NCI-H2081 (cell line): Measurements from ENCODE around the gene JAK3.

Experiments
- DNase-seq, 2 experiments: peaks; one replicate each; lab custom pipeline; 2025; lab: John Stamatoyannopoulos, UW

JAK3 gene

DNA sequence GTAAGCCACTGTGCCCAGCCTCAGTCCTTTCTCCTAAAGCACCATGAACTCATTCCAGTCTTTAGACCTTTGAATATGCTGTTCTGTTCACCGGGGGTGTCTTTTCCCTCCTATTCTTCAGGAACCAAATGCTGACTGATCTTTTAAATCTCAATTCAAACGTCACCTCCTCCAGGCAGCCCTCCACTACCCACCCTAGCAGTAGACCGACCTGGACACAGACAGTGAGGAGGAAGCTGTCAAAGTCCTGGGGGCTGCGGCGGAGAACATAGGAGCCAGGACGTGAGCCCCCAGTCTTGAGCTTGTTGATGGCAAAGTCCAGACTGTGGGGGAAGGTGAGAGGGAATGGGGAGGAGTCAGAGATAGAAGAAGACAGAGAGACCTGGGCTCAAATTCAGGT lies 7.8 kb downstream of the JAK3 start:
- no peak for DNase-seq

DNA sequence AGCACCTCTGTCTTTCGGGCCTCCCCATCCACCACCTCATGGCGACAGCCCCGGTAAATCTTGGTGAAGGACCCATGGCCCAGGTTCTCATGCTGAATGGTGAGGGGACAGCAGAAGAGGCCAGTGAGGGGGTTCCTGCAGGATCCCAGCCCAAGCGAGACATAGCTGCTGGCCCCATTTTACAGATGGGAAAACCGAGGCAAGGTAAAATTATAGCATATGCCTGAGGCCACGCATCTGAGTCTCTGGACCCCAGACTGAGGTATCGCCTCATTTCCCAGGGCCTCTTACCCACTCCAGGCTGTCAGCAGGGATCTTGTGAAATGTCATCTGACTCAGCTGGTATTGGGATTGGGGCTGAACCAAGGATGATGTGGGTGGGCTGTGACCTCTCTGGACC lies 9.8 kb downstream of the JAK3 start:
- no peak for DNase-seq

DNA sequence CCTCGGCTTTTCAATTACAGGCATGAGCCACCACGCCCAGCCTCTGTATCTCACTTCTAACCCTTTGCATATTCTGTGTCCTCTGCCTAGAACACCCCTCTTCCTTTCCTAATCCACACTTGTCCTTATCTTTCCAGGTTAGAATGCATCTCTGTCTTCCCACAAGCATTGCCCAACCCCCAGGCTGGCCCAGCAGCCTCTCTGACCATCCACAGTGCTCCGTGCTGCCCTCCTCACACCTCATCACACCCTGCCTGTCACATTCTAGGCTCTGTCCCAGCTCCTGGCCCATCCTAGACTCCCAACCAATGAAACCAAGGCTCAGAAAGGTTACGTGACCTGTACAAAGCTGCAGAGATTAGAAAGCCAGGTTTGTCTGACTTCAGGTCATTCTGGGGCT lies 11.3 kb downstream of the JAK3 start:
- no peak for DNase-seq

DNA sequence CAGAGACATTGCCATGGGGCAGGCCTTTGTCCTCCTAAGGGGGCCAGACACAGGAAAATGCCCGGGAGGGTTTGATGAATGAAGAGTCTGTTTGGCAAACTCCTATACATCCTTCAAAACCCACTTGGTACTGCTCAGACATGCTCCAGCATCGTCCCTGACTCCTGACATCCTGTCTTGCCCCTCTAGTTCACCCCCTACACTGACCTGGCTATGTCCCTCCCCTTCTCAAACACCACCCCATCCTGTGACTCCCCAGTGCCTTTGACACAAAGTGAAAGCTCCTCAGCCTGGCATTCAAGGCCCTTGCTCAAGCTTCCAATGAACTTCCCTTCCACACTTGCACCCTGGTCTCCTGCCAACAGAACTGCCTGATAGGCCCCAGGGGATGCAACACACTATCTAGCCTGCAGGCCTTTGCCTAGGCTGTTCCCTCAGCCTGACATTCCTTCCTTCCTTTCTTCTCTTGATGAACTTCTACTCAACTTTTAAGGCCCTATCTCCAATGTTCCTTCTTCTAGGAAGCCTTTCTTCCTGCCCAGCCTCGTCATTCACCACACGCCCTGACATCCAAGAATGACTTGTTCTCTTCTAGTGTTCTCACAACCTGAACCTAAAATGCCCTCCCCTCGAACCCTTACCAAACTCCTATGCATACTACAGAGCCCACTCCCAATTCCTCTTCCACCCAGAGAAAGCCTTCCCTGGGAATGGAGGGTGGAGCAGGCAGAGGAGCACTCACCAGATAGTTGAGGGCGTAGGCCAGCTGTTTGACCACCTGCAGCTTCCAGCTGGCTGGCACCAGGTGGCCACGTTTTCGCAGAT lies 12.4 kb downstream of the JAK3 start:
- no peak for DNase-seq

DNA sequence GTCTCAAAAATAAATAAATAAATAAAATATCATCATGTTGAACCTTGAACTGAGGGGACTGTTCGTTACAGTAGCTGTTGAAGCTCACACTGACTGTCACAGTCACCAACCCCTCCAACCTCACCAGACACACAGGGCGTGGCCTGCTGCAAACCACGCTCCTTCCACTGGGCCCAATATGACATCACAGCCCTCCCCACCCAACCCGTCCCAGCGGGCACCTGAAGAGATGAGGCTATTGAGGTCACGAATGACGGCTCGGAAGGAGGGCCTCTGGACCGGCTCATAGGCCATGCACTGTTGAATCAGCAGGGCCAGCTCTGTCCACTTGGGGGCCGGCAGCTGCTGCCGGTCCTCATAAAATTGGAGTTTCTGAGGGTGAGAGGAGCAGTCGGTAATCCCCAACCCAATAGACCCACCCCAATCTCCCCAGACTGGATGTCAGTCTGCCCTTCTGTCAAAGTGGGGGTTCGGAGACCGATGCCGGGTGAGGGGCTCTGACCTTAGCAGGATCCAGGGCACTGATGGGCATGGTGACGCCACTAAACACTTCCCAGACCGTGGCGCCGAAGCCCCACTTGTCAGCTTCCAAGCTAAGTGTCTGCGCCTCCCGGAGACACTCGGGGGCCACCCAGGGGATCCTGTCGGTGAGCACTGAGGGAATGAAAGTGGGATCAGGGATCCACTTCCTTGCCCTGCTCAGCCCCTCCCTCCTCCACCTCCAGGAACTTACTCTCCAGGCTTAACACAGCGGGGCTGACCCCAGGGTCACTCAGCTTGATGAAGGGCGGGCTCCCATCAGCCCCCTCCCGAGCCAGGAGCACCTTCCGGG lies 13.2 kb downstream of the JAK3 start:
- DNase-seq = no peak

DNA sequence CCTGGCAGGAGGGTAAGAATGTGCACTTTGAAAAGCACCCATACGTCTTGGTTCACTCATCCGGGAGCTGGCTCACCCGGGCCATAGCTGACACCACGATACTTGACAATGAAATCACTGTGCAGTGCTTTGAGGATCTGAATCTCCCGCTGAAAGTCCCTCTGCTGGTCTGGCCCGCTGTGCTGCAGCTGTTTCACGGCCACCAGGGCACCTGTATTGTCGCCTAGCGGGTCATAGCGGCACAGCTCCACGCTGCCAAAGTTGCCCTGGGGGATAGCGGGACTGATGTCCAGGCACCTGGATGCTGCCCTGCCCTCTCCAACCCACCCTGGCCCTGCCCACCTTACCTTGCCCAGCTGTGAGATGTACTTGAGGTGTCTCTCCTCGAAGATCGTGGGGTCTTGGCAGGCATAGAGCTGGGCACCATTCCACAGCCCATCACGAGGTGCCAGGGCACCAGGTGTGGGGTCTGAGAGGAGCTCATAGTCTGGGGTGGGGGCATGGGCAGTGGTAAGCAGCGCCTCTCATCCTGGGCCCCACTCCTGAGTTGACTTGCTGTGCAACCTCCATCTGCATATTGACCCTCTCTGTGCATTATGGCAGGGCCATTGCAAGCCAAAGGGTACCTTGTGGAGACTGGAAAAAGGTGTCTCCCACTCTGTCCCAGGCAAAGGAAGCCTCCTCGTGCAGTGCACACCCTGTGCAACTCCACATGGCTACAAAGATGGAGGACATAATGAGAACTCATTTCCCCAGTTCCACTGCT lies 15.2 kb downstream of the JAK3 start:
- no peak for DNase-seq

DNA sequence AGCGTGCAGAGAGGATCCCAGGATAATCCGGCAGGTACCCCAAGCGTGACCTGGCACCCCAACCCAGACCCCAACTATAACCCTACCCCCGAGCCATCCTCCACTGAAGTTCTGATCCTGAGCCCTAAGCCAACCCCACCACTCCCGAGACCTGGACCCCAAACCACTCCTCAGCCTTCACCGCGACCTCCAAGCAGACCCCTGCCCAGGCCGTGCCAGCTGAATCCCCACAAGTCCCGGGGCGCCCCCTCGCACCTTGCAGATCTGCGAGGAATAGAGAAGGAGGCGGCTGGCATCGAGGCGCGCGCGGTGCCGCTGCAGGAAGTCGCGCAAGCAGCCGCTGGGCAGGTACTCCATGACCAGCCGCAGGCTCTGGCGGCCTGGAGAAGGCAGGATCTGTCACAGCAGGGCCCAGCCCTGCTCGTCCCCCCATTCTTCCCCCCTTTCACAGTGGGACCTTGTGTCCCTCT lies 16.3 kb downstream of the JAK3 start:
- DNase-seq = no peak

DNA sequence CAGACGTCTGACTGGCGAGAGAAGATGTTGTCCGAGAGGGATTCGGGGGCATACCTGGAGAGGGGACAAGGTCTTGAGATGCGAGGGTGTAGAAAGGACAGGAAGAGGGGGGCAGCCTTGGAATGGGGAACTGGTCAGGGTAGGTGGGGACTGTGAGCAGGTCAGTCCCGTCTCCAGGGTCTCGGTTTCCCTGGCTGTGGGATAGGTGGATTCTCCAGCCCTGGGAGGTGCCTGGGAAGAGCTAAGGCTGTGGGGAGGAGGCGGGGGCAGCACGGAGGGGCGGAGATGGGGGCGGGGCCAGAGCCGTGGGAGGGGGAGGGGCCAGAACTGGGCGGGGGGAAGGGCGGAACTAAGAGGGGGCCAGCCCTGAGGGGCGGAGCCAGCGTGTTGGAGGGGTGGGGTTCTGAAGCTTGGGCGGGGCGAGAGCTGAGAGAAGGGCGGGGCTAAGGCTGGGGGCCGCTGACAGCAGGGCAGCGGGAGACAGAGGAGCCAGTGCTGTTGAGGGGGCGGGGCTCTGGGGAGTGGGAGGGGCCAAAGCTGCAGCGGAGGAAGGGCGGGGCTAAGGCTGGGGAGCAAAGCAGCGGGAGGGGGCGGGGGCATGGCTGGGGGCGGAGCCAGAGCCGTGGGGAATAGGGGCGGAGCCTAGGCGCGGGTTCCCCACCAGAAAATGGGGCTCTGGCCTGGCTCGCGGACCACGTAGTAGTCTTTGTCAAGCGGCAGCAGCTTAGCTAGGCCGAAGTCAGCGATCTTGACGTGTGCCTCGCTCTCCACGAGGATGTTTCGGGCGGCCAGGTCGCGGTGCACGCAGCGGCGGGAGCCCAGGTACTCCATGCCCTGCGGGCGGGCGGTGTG lies 17.0 kb downstream of the JAK3 start:
- DNase-seq = peak; percentile 29 to 74

DNA sequence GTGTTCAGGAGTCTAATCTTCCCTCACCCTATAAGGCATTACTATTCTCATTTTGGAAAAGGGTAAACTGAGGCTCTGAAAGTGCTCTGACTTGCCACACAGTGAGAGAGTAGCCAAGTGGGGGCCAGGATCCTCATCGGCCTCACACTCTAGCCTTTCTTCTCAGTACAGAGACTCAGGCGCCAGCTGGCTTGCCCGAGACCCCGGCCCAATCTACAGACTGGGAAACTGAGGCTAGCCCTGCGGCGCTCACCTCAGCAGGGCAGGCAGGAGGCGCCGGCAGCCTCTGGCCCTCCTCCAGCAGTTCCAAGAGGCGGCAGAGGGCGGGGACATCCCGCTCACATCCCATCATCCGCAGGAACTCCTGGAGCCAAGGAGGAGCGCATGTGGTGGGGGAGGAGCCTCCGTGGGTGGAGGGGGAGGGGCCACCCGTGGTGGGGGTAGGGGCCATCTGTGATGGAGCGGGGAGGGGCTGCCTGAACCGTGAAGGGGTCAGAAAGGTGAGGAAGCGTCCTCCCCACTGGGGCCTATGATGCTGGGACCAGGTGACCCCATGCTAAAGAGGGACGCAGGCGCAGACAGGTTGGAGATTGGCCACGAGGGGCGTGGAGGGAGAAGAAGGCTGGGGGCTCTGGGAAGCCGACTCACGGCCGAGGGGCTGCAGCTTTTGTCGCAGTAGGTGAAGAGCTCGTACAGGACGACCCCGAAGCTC lies 17.8 kb downstream of the JAK3 start:
- peak; percentile 51 to 57 for DNase-seq

DNA sequence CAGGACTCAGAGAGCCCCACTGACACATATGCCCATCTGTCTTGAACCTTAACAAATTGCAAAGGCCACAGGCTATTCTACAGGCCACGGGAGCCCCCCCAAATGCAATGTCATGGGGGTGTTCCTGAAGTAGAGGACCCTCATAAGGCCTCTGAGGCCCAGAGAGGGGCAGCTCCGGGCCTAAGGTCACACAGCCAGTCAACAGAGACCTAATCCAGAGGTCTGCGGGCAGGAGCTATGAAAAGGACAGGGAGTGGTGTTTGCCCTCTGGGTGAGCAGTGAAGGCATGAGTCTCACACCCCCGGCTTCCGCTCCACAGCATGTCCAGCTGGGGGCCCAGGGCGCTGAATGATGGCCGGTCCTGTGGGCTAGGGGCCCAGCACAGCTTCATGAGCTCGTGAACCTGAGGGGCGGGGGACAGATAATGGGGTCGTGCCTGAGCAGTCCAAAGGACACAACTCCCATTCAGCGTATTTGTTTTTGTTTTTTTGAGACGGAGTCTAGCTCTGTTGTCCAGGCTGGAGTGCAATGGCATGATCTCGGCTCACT lies 21.2 kb downstream of the JAK3 start:
- DNase-seq = no peak

DNA sequence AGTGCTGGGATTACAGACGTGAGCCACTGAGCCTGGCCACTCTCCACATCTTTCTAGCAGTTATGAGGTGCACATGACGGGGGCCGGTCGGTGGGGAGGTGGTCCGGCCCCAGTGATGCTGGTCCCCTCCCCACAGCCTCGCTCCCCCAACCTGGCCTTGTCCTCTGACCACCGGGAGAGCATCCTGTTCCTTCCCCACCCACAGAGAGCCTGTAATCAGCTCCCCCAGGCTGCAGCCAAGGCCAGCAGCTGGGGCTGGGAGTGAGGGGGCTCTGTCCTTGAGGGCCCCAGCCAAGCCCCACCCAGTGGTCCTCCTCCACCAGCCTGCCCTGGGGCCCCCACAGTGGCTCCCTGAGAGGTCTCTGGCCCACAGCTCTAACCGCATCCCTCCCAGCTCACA lies 23.4 kb downstream of the JAK3 start:
- no peak for DNase-seq

DNA sequence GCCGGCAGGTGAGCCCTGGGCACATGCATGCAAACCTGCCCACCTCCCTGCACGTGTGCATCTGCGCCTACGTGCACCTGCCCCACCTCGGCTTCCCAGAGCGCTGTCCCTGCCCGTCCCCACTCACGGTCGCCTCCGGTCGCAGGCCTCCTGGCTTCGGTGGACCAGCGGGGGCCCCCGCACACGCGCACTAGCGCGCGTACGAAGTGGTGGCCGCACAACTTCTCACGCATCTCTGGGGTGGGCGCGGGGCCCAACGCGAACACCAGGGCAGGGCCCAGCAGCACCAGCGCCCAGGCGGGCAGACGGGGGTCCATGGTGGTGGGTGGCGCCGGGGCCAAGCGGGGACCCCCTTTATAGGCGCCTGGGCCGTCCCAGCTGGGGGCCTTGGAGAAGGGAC lies 26.6 kb downstream of the JAK3 start, which contains the start of gene INSL3:
TSS of gene INSL3 (minus strand) at position 330 of the 400 bp plus-strand sequence. CDS start at position 317, 13 bp downstream.
- DNase-seq = no peak

DNA sequence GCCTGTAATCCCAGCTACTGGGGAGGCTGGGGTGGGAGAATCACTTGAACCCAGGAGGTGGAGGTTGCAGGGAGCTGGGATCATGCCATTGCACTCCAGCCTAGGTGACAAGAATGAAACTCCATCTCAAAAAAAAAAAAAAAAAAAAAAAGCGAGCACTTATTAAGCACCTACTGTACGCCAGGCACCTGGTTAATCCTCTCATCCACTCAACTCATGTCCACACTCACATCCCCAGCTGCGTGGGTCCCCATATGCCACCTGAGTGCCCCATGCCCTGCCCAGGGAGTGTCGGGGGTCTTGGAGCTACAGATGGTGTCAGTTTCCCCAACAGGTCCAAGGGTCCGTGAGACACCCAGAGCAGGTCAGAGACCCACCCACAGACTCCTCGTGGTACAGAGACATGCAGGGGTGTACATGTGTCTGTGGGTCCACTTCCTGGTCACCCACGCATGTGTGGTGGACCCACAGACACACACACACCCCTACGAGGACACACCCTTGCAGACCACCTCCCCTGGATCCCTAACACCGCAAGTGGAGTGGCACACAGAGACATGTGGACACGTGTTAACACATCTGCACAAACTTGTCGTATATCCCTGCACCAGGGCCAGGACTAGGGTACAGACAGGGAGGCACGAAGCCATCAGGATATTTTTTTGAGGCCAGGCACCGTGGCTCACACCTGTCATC lies 30.0 kb downstream of the JAK3 start:
- DNase-seq = no peak

DNA sequence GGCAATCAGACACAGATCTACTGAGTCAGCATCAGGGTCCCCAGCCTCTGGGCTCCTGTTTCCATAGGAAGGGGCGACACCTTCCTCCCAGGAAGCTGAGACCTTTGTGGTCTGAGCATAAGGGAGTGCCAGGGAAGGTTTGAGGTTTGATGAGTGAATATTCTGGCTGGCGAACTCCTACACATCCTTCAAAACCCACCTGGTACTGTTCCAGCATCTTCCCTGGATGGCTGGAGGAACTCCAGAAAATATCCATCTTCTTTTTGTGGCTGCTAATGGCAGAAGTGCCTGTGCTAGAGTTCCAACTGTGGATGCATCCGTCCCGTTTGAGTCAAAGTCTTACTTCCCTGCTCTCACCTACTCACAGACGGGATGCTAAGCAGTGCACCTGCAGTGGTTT lies 35.7 kb downstream of the JAK3 start:
- no peak for DNase-seq

DNA sequence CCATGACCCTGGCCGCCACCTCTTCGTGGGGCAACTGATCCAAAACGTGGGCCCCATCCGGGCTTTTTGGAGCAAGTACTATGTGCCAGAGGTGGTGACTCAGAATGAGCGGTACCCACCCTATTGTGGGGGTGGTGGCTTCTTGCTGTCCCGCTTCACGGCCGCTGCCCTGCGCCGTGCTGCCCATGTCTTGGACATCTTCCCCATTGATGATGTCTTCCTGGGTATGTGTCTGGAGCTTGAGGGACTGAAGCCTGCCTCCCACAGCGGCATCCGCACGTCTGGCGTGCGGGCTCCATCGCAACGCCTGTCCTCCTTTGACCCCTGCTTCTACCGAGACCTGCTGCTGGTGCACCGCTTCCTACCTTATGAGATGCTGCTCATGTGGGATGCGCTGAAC lies 36.1 kb downstream of the JAK3 start:
- DNase-seq = no peak

DNA sequence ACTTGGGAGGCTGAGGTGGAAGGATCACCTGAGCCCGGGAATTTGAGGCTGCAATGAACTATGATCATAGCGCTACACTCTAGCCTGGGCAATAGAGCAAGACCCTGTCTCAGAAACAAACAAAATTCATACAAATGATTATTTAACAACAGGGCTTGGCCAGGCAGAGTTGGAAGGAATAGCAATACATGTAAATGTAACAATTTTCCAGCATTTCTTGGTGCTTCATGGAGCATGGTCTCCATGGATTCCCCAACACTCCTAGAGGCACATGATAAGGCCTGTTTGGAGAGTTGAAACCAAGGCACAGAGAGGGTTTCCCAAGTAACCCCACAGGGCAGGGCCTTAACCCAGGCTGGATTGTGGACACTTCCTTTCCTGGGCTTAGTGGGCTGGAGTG lies 36.7 kb downstream of the JAK3 start:
- DNase-seq = no peak

DNA sequence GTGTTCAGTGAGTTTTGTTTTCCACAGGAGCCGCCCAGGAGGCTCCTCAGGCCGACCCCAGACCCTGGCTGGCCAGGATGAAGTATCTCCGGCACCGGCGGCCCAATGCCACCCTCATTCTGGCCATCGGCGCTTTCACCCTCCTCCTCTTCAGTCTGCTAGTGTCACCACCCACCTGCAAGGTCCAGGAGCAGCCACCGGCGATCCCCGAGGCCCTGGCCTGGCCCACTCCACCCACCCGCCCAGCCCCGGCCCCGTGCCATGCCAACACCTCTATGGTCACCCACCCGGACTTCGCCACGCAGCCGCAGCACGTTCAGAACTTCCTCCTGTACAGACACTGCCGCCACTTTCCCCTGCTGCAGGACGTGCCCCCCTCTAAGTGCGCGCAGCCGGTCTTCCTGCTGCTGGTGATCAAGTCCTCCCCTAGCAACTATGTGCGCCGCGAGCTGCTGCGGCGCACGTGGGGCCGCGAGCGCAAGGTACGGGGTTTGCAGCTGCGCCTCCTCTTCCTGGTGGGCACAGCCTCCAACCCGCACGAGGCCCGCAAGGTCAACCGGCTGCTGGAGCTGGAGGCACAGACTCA lies 40.0 kb downstream of the JAK3 start:
- DNase-seq = no peak

DNA sequence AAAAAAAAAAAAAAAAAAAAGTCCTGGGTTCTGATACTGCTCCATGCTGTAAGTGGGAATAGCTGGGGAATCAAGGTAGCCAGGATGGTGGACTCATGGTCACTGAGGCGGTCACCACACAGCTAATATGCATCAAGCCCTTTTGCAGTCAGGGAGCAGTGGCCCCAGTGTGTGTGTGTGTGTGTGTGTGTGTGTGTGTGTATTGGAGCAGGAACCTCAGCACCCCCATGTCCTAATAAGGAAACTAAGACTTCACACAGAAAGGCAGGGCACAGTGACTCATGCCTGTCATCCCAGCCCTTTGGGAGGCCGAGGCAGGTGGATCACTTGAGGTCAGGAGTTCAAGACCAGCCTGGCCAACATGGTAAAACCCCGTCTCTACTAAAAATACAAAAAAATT lies 40.8 kb downstream of the JAK3 start:
- no peak for DNase-seq

DNA sequence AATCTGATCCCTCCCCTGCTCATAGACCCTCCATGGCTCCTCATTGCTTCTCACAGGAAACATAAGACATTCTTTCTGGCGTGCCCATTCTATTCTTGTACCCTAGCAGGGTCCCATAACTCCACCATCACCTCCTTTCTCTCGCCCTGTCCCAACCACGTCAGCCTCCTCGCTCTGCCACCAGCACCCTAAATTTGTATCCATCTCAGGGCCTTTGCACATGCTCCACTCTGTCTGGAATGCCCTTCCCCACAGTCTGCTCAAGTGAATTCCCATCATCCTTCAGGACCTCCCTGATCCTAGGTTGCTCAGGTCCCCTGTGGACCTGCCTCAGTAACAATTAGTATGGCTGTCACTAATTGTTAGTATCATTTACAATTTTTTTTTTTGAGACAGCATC lies 42.4 kb downstream of the JAK3 start:
- no peak for DNase-seq
